Right renal cortex interstitium (tissue), 3 donors: Measurements from ENCODE around the gene TNNT1. TPM values are rescaled to one million over a fixed set of nuclear protein-coding genes. Genes with fewer than 3 reads are reported as not detected.
A peak's percentile ranks its signal among the peaks of the same experiment; 100 is the strongest.
"Not testable (repeated sequence)": the region's sequence is repeated elsewhere in the genome, so short reads cannot be mapped to it uniquely, and the experiment has no call there.

Source experiments
- DNase-seq, 3 donors: peaks; one replicate each; pipeline ENCODE4 v3.0.0-alpha.2; 2013; ENCODE audit warnings: low read depth in 3 of 3, low spot score in 2 of 3
- polyA plus RNA-seq, 3 donors: library from polyadenylated mRNA; unstranded; fragments of 120-200 nt; gene quantifications; one replicate each; pipeline ENCODE4 v1.2.1, GENCODE V29; 2013; ENCODE audit not compliant: insufficient read length in 3 of 3

Gene TNNT1
- polyA plus RNA-seq, result 1 to 10 TPM; 2.1 to 7.7 (median 3.9) TPM

- no peak for DNase-seq
Measured at GRCh38 chr19:55149078-55150003, at the start of gene TNNT1. TNNT1 (minus strand) TSS chr19:55149206; CDS start chr19:55147157, 2,049 bp downstream.

DNA sequence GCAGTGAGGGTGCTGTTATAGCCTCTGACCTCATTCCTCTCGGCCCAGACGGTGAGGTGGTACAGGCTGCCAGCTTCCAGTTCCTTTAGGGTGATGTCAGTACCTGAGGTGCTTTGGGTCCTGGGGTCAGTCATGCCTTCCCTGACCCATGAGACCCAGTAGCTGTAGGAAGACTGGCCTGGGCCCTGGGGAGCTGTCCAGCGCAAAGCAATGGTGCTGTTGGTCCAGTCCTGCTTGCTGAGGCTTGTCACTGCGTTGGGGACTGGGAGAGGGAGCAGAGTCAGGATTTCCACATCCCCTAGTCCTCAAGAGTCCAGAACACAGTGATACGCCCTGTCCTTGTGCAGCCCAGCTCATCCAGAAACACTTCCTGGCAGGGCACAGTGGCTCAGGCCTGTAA, 49.6 kb upstream of the TNNT1 start:
- no peak for DNase-seq

GRCh38 chr19:55197528-55197927, 48.5 kb upstream of the TNNT1 start:
- DNase-seq, result no peak

GRCh38 chr19:55196803-55197202, 47.8 kb upstream of the TNNT1 start:
- no peak for DNase-seq

- no peak for DNase-seq
Measured at GRCh38 chr19:55193481-55193880, 44.5 kb upstream of the TNNT1 start.

GRCh38 chr19:55189403-55189835, 40.4 kb upstream of the TNNT1 start:
- no peak for DNase-seq

DNA sequence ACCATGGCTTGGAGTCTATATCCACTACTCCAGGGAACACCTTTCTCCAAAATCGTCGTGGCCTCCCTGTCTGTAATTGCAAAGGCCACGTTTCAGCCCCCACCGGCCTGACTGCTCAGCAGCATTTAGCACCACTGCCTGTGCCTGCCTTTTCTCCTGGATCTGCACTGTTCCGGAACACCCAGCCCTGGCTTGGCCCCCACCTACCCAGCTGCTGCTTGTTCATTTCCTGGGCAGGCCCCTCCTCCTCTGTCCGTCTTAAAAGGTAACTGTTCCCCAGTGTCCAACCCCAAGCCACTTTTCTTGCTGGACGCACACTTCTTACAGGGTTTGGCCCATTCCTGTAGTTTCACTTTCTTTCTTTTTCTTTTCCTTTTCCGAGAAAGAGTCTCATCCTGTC, 39.6 kb upstream of the TNNT1 start:
- DNase-seq, result no peak

- no peak for DNase-seq
Measured at GRCh38 chr19:55186080-55186479, 37.1 kb upstream of the TNNT1 start.

GRCh38 chr19:55181740-55182139, 32.7 kb upstream of the TNNT1 start:
- no peak for DNase-seq

GRCh38 chr19:55179606-55180484, 30.8 kb upstream of the TNNT1 start, which contains the start of gene SYT5:
SYT5 (minus strand) TSS chr19:55180289; CDS start chr19:55179041, 1,248 bp downstream.
- DNase-seq, result no peak

GRCh38 chr19:55178781-55179599, 30.0 kb upstream of the TNNT1 start:
- DNase-seq, result peak in 1 of 3 donors; percentile 67

- DNase-seq, result no peak
Measured at GRCh38 chr19:55176076-55176475, 27.1 kb upstream of the TNNT1 start.

DNA sequence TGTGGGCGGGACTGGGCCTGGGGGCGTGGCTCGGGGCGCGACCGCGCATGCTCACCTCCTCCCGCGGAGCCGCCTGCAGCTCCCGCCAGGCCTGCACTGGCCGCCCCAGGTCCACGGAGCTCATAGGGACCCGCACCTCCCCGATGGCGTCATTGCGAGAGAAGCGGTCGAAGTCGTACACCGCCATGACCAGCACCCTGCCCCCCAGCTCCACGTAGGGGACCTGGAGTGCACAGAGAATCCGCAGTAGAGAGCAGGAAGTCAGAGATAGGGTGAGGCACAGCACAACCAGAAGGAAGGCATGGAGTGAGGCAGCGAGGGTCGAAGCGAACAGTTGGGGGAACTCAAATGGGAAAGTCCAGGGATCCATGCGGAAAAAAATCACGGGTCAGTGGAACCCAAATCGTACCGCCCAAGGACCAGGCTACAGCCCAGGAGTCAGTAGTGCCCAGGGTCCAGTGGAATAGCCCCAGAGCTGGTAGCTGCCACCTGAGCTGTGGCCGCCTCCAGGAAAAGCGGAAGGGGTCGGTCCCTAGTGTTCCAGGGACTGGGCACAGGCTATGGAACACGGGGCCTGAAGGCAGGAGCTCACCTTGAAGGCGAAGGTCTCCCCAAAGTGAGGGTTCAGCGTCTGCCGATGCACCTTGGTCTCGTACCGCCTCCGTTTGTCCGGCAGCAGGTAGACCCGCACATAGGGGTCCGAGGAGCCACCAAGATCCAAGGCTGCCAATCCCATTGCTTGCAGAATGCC, 26.3 kb upstream of the TNNT1 start:
- no peak for DNase-seq

DNA sequence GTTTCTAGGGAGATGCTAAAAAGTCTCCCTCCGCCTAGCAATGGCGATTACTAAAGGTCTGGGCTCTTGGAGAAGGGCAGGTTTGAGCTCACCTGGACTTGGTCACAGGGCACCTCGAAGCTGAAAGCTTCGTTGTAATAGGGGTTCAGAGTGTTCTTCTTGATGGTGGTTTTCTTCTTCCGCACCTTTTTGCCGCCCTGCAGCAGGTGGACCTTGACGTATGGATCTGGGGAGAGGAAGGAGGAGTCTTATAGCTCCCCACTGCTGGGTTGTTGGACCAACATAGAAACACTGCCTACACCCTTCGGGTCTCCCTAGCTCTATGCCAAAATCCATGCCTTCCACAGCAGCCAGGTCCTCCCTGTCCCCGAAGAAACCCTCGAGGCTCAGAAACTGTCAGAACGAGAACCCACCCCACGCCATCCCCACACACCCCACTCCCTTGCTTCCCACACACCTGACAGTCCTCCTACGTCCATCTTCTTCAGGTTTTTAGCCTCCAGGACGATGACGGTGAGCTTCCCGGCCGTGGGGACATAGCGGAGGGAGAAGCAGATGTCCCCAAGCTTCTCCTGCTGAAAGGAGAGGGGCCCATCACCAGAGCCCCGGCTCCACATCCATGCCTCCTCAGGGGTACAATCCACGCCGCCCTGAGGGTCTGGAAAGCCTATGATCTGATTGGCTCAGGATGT, 25.6 kb upstream of the TNNT1 start:
- no peak for DNase-seq

DNA sequence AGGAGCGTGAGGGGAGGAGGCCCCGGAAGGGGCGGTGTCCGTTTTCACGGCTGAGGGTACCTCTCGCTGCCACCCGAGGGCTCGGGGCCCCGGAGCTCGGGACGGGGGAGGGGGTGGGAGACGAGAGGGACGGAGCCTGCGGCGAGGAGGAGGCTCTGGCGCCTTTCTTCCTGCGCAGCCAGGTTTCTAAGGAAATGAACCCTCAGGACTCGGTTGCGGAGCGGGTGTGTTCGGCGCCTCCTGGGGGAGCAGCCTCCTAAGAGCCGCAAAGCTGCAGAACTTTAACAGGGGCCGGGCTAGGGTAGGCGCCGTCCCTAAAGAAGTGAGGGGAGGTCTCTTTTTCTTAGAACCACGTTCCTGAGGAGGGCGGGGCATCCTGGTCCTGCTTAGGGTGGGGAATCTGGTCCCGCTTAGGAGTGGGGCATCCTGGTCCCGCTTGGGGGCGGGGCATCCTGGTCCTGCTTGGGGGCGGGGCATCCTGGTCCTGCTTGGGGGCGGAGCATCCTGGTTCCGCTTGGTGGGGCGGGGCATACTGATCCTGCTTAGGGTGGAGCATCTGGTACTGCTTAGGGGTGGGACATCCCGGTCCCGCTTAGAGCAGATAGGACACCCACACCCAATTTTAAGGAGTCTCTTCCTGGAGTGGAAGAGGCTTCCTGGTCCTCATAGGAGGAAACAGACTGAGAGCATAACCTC, 24.9 kb upstream of the TNNT1 start:
- DNase-seq, result no peak

DNA sequence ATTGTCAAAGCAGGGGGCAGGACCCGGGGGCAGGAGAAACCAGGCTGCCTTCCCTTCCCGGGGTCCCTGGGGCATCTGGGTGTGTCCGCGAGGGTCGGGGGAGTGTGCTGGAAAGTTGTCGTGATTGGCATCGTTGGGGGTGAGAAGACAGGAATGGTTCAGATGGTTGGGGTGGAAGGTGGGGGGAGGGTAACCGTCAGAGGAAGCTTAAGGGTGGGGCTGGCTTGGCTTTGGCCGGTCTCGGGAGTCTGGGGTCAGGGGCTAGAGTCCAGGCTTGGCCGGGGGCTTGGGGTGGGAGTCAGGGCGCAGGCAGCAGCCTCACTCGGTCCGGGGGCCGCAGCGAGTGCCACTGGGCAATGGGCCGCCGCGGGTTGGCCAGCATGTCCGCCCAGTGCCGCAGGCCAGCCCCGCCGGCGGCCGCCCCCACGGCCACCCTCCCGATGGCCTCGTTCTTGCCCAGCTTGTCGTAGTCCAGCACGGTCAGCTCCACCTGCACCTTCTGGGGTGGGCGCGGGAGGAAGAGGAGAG, 24.2 kb upstream of the TNNT1 start:
- DNase-seq, result no peak

- no peak for DNase-seq
Measured at GRCh38 chr19:55172741-55173140, 23.7 kb upstream of the TNNT1 start.

- not testable (repeated sequence) for DNase-seq
Measured at GRCh38 chr19:55172318-55172717, 23.3 kb upstream of the TNNT1 start.
